HG03457 (cell line): Measurements from ENCODE around the gene RIOK1.
"Not testable (repeated sequence)": the region's sequence is repeated elsewhere in the genome, so short reads cannot be mapped to it uniquely, and the experiment has no call there.

Source experiments
- ATAC-seq: cut with Tn5 transposase; IDR thresholded peaks from one replicate; pipeline ENCODE4 v1.9.1; 2021; ENCODE audit warnings: moderate number of reproducible peaks; ENCODE audit not compliant: unreplicated experiment

Gene RIOK1

GRCh38 chr6:7439228-7439627, 49.6 kb downstream of the RIOK1 start:
- no peak for ATAC-seq

DNA sequence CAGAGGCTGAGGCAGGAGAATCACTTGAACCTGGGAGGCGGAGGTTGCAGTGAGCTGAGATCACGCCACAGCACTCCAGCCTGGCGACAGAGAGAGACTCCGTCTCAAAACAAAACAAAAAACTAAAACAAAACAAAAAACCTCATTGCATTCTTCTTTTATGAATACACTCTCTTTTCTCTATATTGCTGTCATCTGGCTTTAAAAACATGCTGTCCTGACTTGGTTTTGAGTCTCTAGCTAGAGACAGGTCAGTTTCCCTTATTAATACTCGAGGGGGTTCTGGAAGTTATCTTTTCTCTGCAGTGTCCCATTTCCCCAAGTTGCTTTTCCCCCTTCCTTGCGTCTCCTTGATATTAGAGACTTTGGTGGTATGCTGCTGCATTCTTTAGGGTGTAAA, 50.9 kb downstream of the RIOK1 start:
- ATAC-seq: no peak

- no peak for ATAC-seq
These were observed 51.6 kb downstream of the RIOK1 start for GRCh38 chr6:7441048-7441775.

GRCh38 chr6:7442467-7442866, 52.9 kb downstream of the RIOK1 start:
- no peak for ATAC-seq

DNA sequence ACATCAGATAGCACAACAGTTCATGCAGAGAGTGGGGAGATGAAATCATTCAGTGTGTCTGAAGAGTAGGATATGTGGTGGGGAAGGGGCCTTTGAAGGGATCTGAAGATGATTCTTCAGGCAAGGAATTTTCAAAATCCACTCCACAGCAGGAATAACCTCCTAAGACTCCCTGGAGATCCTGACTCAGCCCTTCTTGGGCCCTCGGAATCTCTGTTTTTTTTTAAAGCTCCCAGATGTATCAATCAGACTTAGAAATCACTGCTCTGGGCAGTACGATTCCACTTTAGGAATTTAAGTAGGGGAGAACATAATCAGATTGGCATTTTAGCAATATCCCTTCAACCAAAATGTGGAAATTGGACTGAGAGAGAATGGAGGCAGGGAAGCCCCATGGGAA, 55.5 kb downstream of the RIOK1 start:
- ATAC-seq: no peak

- no peak for ATAC-seq
These were observed 56.4 kb downstream of the RIOK1 start for GRCh38 chr6:7445885-7446461.

GRCh38 chr6:7446619-7447325, 57.2 kb downstream of the RIOK1 start:
- no peak for ATAC-seq

- no peak for ATAC-seq
These were observed 58.6 kb downstream of the RIOK1 start for GRCh38 chr6:7448232-7448631.

- ATAC-seq: no peak
These were observed 59.4 kb downstream of the RIOK1 start for GRCh38 chr6:7449018-7449417.

DNA sequence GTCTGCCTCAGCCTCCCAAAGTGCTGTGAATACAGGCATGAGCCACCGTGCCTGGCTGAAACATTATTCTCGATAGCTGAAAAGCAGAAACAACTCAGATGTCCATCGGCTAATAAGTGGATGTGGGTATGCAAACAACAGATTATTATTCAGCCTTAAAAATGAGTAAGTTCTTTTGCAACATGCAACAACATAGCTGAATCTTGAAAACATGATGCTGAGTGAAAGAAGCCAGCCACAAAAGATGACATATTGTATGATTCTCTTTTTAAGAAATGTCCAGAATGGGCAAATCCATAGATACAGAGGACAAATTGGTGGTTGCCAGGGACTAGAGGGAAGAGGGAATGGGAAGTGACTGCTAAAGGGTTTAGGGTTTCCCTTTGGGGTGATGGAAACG, 61.7 kb downstream of the RIOK1 start:
- ATAC-seq: no peak

GRCh38 chr6:7452898-7453297, 63.3 kb downstream of the RIOK1 start:
- no peak for ATAC-seq

GRCh38 chr6:7454696-7455358, 65.2 kb downstream of the RIOK1 start:
- no peak for ATAC-seq

DNA sequence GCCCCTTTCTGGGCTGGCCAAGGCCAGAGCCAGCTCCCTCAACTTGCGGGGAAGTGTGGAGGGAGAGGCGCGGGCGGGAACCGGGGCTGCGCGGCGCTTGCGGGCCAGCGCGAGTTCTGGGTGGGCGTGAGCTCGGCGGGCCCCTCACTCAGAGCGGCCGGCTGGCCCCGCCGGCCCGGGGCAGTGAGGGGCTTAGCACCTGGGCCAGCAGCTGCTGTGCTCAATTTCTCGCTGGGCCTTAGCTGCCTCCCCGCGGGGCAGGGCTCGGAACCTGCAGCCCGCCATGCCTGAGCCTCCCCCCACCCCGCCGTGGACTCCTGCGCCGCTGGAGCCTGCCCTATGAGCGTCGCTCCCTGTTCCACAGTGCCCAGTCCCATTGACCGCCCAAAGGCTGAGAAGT, 66.7 kb downstream of the RIOK1 start:
- ATAC-seq: not testable (repeated sequence)

DNA sequence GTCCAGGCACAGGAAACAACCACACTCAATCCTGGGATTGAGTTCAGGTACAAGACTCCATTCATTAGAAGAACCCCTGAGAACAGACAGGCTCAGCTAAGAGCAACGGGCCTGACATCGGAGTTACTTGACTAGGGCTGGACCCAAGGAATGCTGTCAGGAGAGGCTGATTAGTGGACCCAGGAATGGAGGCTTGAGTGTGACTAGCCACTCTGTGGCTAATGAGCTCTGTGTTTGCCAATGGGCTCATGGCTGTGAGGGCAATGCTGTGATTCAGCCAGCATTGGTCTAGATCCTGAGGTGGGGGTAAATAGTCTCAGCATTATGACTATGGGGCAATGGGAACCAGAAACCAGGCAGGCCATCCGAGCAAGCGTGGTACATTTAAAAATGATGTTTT, 71.8 kb downstream of the RIOK1 start:
- no peak for ATAC-seq

DNA sequence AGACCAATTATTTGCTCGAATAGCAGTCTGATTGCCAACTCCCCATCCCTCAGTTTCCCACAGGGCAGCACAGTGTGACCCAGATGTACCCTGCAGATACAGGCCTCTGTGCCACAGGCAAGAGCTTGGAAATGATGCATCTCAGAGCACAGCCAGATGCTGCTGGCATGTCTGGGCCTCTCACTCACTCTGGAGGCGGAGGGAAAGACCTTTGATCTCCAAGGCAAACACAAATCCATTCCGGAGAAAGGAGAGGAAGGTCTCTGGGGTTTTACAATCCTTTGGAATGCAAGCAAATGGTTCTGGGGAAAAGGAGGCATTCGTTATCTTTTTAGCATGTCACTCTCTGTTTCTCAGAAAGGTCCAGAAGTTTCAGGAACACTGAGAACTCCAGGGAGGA, 74.2 kb downstream of the RIOK1 start:
- no peak for ATAC-seq

DNA sequence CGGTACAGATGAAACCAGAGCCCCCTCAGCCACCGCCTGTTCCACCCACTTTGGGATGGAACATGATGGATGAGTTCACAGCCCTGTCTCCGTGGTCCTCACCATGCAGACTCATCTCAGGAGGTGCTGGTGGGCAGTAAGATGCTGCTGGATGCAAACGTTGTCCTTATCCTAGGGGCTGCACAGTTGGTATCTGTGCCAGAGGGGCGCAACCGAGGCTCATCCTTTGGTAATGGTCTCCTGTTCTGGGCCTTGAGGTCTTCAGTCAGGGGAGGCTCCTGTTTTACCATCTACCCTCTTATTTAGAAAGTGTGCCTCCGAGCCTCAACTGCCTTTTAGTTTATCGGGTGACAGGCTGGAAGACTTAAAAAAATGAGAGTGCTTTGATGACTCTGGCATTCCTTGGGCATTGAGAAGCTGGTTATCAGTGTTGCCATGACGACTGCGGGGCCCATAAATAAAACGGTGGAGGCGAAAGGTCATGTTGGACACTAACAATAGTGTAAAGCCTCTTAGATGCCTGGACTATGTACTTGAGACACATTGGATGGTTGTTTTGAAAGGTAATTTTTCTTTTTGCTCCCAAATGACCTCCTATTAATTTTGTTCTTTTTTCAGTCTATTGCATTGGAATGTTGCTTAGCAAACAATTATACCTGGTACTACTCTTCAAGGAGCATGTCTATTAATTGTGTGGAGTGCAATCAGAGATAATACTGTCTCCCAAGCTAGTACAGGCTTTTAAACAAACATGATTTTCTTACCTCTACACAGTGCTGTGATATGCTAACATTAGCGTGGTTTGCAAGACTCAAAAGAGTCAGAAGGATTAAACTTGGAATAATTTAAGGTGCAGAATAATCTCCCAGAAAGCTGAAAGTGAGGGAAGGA, 77.6 kb downstream of the RIOK1 start:
- no peak for ATAC-seq
